NCI-H748 (cell line): ENCODE results near the gene KRT78.

Source experiments
- DNase-seq: peaks from one replicate; lab custom pipeline; 2025; ENCODE audit not compliant: unreplicated experiment; lab: John Stamatoyannopoulos, UW

KRT78 gene

DNA sequence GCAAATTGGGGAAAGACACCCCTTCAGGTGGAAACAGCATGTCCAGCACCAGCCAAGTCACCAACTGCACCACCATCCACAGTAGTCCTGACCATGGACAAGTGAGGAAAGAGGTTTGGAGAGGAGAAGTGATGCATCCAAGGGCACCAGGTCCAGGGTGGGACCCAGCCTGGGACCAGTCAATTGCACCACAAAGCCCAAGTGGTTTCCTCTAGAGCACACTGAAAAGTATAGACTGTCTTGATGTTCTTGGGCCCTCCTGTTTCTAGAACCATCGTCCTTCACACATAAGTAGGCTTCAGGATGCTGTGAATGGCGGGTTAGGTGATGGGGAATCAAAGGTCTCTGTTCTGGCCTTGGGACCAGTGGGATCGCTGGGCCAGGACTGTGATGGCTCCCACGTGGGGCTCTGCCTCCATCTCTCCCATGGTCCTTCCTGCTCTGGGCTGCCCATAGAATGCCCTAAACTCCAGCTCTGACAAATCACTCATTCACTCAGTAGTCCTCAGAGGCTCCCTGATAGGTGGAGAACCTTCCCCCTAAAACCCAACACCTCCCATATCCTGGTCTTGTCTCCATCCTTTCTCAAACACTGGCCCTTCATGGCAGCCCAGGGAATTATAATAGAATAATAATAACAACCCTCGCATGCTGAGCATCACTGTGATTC, 23.9 kb downstream of the KRT78 start:
- DNase-seq = no peak

DNA sequence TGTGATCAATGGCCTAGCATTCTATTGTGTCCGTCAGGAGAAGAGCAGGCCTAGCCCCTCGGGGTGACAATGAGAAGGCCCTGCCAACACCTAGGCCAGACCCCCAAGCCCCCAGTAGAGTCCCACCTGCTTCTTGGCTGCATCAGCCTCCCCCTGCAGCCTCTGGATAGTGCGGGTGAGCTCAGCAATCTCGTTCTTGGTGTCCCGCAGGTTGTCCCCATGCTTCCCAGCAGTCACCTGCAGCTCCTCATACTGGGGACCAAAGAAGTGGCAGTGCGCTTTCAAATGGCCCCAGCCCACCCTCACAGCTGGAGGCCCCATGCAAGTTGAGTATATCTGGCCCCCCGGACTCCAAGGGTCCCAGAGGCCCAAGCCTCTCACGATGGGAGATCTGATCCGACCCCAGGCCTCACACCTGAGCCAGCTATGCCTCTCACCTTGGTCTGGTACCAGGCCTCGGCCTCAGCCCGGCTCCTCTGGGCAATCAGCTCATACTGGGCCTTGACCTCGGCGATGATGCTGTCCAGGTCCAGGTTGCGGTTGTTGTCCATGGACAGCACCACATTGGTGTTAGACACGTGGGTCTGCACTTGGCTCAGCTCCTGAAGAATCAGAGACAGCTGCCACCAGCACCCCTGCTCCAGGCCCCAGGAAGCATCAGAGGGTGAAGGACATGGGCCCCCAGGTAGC, 24.9 kb downstream of the KRT78 start:
- no peak for DNase-seq

DNA sequence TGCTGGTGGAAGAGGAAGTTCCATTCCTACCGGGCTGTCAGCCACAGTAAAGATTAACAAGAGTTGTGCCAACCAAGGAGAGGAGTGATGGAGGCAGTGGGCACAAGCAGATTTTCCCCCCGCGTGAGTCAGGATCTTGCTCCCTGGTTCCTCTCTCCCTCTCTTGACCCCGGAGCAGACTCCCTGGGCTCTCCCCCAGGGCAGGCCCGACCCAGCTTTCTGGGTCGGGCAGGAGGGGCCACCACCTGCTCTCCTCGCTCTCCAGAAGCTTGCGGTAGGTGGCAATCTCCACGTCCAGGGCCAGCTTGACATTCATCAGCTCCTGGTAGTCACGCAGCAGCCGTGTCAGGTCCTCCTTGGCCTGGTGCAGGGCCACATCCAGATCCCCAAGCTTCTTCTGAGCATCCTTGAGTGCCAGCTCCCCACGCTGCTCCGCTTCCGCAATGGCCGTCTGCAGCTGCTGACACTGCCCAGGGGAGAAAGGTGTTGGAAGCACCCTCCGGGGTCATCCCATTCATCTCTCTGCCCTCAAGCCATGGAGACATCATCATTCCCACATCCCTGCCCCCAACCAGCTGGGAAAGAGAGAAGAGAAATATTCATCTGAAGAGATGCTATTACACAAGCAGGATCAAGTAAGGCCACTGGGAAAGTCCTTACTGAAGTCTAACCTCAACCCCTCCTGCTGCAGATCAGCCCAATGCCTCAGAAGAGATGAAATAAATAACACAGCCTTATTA, 25.9 kb downstream of the KRT78 start:
- DNase-seq = no peak

DNA sequence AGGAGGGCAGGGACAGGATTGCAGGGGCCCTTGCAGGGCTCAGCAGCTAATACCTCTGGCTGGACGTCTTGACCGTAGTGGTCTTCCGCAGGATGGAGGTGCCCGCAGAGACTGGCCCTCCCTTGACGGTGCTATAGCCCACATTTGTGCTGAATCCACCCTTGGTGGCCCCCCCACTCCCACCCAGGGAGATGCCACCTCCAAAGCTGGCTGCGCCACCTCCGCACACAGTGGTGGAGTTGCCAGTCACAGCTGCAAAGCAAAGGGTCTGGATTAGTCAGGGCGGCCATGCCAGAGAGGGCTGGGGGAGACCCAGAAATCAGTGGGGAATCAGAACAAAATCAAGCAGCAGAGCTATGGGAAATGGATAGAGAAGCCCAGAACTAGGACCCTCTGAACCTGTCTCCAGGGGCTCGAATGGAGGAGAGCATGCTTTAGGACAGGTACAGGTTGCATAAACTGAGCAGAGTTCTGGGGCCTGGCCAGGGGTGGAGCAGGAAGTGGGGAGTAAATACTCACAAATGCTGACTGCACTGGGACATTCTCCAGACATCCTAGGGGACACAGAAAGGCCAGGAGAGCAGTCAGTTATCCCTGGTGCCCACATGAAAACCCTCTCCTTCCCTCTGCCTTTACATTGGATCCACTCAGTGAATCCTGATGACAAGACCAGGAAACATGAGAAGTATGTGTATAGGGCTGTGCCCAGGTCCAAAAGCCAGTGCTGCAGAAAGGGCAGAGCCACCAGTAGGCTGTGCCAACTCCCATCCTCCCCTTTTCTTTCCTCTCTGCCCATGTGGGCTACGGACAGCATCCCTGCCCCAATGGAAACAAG, 26.8 kb downstream of the KRT78 start:
- no peak for DNase-seq

DNA sequence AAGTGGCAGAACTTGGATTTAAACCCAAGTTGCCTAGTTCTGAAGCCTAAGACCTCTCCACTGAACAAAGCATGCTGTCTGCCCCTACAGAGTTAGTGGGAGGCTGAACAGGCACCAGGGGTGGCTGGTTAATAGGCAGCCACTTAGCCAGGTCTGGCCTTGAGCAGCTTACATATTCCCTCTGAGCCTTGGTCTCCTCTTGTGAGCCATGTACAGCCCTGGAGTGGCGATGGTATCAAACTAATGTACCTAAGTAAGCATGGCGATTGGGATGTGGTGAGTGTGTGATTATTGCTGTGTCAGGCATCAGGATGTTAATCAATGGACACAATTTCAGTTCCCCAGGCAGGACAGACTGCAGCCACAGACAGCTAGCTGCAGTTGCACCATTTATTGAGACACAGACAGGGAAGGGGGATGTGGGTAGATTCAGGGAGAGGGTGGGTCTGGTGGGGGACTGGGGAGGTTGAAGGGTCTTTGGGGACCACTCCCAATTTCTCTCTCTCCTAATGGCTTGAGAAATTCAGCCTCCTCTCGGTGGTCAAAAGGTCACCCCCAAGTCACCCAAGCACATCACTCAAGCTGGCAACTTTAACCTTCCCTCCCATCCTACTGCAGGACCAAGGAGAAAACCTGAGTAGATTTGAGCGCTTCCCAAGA, 27.6 kb downstream of the KRT78 start:
- no peak for DNase-seq

DNA sequence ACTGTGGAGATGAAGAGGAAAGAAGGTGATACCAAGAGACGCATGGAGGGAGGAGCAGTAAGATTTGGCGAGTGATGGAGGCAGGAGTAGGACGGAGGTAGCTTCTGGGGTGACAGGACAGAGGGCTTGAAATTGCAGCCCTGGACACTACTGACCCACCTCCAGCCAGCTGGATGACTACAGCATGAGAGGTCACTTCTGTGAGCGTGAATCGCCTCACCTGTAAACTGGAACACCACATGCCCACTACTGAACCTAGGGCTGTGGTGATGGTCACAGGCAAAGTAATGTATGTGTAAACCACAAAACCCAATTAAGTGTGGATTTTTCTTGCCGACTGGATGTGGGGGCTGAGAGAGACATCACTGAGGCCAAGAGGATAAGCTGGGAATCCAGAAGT, 28.3 kb downstream of the KRT78 start:
- DNase-seq = no peak

DNA sequence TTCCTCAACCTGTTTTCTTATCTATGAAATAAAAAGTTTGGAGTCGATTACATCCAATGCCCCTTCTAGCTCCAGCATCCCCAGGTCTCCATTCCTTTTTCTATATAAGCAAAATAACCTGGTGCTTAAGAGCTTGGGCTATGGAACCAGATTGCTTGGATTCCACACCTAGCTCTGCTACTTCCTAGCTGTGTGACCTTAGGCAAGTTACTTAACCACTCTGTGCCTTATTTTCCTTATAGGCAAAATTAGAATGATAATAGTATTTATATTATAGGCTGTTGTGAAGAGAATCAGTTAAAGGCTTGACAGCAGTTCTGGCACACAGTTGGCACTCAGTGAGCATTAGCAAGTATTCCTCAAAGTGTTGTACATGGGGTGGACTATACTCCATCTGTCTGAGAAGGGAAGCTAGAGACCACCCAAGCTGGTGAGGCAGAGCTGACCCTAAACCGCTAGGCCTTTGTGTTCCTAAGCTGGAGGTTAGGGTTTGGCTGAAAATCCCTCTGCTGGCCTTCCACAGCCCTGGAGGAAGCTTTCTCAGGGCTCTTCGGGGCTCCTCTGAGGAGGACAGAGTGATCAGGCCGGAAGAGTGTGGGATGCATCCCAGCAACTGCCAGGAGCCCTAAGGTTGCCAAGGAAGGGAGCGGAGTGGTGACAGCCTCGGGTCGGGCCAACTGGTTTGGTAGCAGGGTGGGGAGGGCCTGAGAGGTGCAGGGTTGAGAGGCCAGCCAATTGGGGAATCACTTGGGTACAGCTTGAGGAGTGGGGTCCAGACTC, 28.9 kb downstream of the KRT78 start:
- DNase-seq = no peak

DNA sequence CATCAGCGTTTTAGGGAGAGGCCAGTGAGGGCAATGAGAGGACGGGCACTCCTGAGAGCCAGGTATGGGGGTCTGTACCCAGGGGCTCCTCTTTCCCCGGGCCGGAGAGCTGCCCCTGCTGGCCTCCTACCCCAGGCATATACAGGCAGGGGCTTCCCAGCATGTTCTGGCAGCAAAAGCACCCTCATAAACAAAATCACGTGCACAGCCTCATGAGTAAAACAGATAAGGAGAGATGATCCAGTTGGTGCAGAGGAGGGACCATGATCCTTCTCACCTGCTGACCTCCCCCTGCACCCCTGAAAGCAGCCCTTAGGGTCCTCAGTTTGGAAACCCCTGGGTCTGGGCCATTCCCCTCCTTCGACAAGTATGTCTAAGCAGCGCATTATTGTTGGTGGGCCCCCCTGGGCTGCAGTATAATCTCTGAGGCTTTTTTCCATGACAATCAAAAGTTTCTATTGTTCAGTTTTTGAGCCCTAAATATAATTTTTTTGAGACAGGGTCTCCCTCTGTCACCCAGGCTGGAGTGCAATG, 29.8 kb downstream of the KRT78 start:
- no peak for DNase-seq

DNA sequence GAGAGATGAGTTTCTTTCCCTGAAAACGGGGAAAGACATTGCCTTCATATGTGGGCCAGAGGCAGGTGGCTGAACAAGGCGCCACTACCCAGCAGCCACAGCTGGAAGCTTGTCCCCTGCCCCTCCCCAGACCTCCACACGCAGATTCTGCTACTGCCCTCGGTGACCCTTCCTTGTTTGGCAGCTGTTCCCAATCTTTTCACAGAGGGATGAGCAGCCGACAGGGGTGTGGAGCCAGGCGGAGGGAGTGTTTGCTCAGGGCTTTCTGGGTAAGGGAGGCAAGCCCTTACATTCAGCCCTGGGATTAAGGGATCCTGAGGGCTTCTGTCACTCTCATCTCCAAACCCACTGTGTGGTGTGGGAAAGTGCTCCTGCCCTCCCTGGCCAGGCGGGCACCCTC, 30.4 kb downstream of the KRT78 start:
- DNase-seq = peak; percentile 85

DNA sequence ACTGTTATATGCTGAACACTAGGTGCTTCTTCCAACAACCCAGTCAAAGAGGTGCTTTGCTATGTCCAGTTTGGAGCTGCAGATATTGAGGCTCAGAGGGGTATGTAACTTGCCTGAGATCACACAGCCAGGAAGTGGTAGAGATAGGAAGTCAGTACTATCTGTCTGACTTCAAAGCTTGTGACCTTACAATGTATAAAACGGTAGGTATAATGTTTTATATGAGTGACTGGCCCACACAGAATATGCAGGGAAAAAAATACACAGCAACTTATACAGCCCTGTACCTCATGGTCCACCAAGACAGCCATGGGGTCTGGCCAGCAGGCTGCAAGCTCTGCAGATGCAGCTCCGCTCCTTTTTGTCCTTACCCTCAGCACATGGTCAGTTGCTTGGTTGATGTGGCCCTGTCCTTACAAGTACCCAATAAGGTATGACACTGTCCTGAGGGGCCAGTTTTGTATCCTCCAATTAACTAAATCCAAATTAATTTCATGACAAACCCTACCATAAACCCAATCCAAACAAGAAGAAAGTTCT, 31.0 kb downstream of the KRT78 start:
- no peak for DNase-seq

DNA sequence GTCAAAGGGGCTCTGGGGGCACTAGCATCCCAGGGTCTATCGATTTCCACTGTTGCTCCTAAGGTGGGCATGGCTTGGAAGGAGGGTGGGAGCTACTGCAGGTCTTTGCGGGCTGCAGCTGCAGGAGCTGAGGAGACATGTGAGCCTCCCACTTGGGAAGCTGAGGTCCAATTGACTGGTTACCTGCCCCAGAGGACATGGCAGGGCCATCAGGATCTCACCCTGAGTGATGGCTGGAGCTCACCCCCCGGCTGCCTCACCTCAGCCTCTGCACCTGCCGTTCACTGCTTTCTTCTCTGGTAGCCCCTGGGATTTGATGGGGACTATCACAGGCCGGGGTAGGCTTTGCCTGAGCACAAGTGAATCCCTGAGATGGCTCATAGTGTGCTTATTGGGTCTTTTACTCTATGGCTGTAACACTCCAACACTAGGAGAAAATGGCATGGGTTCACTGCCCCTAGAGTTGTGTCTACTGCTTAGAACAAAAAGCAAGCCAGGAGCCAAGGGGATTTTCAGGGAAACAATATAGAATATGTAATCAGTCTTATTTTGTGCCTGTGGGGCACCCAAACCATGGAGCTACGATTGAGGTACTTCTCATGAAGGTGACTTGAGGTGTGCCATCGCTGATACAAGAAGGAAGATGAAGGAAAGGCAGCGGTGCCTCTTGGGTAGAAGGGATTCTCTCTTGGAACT, 31.6 kb downstream of the KRT78 start:
- DNase-seq = no peak

DNA sequence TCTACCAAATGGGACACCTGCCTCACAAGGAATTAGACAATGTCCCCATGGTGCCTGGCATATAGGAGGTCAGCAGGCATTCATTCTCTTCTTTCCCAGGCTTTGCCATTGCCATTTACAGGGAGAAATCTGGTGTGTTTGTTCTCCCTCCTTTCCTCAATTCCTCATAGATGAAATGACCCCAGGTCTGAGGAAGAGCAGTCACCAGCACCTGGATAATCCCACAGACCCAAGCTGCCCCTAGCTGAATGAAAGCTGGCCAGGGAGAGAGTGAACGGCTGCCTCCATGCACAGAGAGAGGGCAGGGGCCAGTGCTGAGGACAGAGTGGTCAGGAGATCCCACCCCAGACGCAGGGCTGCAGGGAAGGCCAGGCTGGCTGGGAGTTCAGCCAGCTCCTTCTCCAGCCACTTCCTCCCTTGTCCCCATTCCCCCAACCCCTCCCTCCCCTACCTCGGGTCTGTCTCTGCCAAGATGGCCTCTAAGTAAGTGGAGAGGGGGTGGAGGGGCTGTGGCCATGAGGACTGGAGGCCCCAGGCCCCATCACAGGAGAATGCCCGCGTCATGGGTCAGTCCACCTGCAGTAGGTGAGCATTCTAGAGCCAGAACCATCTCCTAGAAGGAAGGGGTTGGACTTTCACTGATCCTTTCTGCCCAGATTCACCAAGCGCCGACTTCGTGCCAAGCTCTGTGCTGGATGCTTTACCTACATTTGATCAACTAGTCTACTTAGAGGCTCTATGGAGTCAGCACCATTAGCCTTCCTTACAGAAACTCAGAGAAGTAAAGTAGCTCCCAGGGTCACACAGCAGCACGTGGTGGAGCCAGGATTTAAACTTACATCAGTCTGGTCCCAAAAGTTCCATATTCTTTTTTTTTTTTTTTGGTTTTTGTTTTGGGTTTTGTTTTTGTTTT, 32.9 kb downstream of the KRT78 start:
- DNase-seq = no peak

DNA sequence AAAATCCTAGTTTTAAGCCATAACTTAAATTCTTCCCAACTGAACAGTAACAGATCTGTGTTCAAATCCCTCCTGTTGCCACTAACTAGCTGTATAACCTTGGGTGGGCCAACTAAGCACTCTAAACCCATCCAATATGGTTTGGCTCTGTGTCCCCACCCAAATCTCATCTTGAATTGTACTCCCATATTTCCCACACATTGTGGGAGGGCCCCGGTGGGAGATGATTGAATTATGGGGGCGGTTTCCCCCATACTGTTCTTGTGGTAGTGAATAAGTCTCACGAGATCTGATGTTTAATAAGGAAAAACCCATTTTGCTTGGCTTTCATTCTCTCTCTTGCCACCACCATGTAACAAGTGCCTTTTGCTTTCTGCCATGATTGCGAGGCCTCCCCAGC, 33.6 kb downstream of the KRT78 start:
- no peak for DNase-seq

DNA sequence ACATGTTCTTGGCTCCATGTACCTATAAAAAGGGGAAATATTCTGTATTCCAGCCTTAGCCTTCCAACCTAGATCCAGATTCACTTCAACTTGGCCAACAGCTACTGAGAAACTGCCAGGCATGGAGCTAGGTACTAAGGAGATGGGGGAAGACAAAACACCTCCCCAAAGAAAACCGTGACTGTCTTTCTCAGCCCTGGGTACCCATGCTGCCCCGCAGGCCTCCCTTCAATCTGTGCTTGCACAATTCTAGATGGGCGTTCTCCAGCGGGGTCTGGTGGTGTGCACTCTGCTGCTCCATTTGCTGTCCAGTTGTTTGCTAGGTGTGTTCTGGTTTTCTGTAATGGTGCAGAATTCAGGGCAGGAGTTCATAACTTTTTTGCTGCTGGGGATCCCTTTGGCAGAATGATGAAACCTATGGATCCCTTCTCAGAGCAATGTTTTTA, 34.1 kb downstream of the KRT78 start:
- DNase-seq = no peak

DNA sequence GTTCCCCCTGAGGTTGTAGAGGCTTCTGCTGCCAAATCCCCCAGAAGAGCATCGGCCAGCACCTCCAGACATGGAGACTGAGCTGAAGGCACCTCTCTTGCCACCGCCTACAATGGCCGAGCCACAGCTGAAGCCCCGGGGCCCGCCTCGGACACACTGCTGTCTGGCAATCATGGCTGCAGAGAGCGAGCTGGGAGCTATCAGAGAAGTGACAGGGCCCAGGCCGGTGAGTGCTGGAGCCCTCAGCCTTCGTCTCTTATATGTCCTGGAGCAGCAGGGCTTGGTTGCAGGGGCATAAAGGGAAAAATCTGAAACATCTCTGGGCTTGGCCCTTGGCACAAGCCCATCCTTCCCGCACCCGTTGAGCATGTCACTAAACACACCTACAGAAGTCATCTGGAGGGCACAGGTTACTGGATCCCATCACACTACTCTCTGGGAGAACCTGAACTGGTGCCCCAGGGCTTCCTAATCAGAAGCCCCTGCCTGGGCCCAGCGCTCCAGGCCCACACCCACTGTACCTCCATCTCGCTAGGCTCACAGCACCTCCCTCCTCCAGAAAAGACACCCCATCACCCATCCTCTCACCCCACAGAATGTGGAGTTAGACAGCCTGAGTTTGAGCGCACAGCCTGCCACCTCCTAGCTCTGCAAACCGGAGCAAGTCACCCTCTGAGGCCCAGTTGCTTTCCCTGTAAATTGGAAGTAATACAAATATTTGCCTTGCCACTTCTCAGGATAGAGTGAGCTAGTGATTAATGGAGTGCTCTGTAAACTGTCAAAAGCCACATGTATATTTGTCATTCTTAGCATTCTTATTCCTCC, 34.7 kb downstream of the KRT78 start, which contains the start of gene KRT4:
KRT4 (minus strand) TSS at position 232 of the 825 bp plus-strand sequence; CDS start at position 174, 58 bp downstream.
- DNase-seq = peak; percentile 70

DNA sequence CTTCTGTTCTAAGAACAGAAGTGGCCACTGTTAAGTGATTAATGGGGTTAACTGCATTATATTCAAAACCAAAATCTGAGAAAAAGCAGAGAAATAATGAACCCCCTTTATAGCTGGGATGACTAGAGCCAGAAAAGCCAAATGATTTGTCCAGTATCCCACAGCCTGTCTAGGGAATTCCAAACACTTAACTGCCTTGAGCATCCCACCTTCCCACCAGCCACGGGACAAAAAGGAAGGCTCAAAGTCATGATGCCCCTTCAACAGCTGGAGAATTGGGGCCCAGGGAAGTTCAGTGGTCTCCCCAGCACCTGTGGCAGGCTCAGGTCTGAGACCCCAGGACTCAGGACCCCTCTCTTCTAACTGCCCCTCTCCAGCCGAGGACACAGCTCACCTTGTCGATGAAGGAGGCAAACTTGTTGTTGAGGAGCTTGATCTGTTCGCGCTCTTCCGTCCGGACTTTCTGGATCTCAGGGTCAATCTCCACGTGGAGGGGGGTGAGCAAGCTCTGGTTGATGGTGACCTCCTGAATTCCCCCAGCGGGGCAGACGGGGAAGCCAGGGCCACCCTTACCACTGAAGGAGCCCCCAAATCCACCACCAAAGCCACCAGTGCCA, 35.5 kb downstream of the KRT78 start:
- DNase-seq = no peak
